SH-SY5Y (cell line): ENCODE data around the gene YAF2.

Source experiments
- GATA2 ChIP-seq: IDR thresholded peaks from 2 replicates; pipeline ENCODE4 v1.6.1; 2011; ENCODE audit warnings: mild to moderate bottlenecking, low read depth, low read length
- GATA3 ChIP-seq: IDR thresholded peaks from 2 replicates; pipeline ENCODE4 v1.6.1; 2011; ENCODE audit warnings: low read depth, mild to moderate bottlenecking, low read length, moderate library complexity

DNA sequence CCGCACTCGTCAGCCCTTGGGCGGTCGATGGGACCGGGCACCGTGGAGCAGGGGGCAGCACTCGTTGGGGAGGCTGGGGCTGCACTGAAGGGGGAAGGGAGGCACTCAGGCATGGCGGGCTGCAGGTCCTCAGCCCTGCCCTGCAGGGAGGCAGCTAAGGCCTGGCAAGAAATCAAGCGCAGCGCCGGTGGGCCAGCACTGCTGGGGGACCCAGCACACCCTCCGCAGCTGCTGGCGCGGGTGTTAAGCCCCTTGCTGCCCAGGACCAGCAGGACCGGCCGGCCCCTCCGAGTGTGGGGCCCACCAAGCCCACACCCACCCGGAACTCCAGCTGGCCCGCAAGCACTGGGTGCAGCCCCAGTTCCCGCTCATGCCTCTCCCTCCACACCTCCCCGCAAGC is 35.7 kb upstream of the YAF2 start:
- TF ChIP-seq GATA3 (no peak), GATA2 (no peak)
